Stomach (tissue), 4 donors: ENCODE measurements around the gene ACP6.

Experiments used
- EP300 ChIP-seq: sonication (generic); formaldehyde crosslinking; IDR thresholded peaks from one replicate; pipeline ENCODE4 v1.6.1; 2017; ENCODE audit warnings: antibody characterized with exemption
- POLR2A ChIP-seq, 4 donors: fragments of 450-650 bp; IDR thresholded peaks; one replicate each; pipeline ENCODE4 v1.6.1; 2016; ENCODE audit warnings: antibody characterized with exemption in 4 of 4, control low read depth in 2 of 4, mild to moderate bottlenecking in 1 of 4, moderate library complexity in 1 of 4
- POLR2AphosphoS5 ChIP-seq, 3 donors: sonication (generic); formaldehyde crosslinking; IDR thresholded peaks; one replicate each; pipeline ENCODE4 v1.6.1; 2016; ENCODE audit warnings: antibody characterized with exemption in 3 of 3
- TF ChIP-seq, protein P1 (sequence below), 7 experiments: fragments of 450-650 bp in 4 of 7; fragments of 200-600 bp in 3 of 7; sonication (generic) in 3 of 7; IDR thresholded peaks; one replicate each; pipeline ENCODE4 v1.5.1; 2016 to 2019; ENCODE audit warnings: antibody characterized with exemption in 7 of 7, control low read depth in 2 of 7, mild to moderate bottlenecking in 1 of 7

GRCh38 chr1:147648933-147649332 is 21.4 kb downstream of the ACP6 start:
- TF ChIP-seq, protein P1, sequence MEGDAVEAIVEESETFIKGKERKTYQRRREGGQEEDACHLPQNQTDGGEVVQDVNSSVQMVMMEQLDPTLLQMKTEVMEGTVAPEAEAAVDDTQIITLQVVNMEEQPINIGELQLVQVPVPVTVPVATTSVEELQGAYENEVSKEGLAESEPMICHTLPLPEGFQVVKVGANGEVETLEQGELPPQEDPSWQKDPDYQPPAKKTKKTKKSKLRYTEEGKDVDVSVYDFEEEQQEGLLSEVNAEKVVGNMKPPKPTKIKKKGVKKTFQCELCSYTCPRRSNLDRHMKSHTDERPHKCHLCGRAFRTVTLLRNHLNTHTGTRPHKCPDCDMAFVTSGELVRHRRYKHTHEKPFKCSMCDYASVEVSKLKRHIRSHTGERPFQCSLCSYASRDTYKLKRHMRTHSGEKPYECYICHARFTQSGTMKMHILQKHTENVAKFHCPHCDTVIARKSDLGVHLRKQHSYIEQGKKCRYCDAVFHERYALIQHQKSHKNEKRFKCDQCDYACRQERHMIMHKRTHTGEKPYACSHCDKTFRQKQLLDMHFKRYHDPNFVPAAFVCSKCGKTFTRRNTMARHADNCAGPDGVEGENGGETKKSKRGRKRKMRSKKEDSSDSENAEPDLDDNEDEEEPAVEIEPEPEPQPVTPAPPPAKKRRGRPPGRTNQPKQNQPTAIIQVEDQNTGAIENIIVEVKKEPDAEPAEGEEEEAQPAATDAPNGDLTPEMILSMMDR (IDR thresholded peaks at IDR 0.05) = no peak
- no peak for TF ChIP-seq POLR2AphosphoS5 (IDR thresholded peaks at IDR 0.05)
- TF ChIP-seq POLR2A (IDR thresholded peaks at IDR 0.05) = no peak
- no peak for TF ChIP-seq EP300
